ENCODE results near the gene DPH2. TPM values are rescaled to one million over a fixed set of nuclear protein-coding genes. Genes with fewer than 3 reads are reported as not detected.

The DPH2 gene
- polyA plus RNA-seq, 1 experiment = 35.3 TPM

DNA sequence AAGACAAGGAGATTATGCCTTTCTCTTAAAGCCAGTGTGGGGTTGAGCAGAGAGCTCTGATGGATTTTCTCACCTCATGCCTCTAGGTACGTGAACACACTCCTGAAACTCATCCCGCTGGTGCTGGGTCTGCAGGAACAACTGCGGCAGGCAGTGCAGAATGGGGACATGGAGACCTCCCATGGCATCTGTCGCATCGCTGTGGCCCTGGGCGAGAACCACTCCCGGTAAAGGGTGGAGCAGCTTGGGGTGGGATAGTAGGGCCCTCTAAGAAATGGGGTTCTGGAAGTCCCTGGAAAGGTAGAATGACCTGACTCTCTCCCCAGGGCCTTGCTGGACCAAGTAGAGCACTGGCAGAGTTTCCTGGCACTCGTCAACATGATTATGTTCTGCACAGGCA is 13.6 kb upstream of the DPH2 start:
- Histone ChIP-seq H3K27me3 (ENCODE audit: control insufficient read depth, insufficient read depth, low read length) (no peaks in the 10 kb centered on the region), H3K36me3 (ENCODE audit: control insufficient read depth, insufficient read depth, low read length) (peaks cover 18% of the 10 kb centered on the region), H3K4me3 (ENCODE audit: low read depth, low read length) (no peak overlapping the region)
- no peak for DNase-seq (ENCODE audit: low read depth)
- POLR2A ChIA-PET = no interaction called here
- CTCF ChIA-PET = interaction anchor here (0.6 to 1.9 kb wide), 2 partner anchors 22 to 780 kb away, joined by 3 to 8 read pairs; no protein-coding TSS in a partner anchor
- TF ChIP-seq CTCF (IDR thresholded peaks at IDR 0.05; ENCODE audit: insufficient read depth, low read depth, low read length) = no peak

- no peak for DNase-seq (ENCODE audit: low read depth)
- CTCF ChIA-PET = interaction anchor here (0.6 to 0.8 kb wide), 3 partner anchors 23 to 254 kb away, joined by 3 read pairs; no protein-coding TSS in a partner anchor
- TF ChIP-seq CTCF (IDR thresholded peaks at IDR 0.05; ENCODE audit: insufficient read depth, low read depth, low read length) = no peak
- POLR2A ChIA-PET = no interaction called here
- Histone ChIP-seq H3K27me3 (ENCODE audit: control insufficient read depth, insufficient read depth, low read length) (no peaks in the 10 kb centered on the region), H3K36me3 (ENCODE audit: control insufficient read depth, insufficient read depth, low read length) (peaks cover 22% of the 10 kb centered on the region), H3K4me3 (ENCODE audit: low read depth, low read length) (no peak overlapping the region)
These were observed 12.3 kb upstream of the DPH2 start for GRCh38 chr1:43957407-43958040.

GRCh38 chr1:43958351-43959255 is 11.2 kb upstream of the DPH2 start:
- CTCF ChIA-PET = interaction anchor here (0.9 to 1.7 kb wide), 4 partner anchors 11 to 90 kb away, joined by 3 to 5 read pairs (median 4); partner anchors contain the start of genes DPH2 and IPO13
- Histone ChIP-seq H3K4me3 (ENCODE audit: low read depth, low read length) (no peak overlapping the region), H3K27me3 (ENCODE audit: control insufficient read depth, insufficient read depth, low read length) (no peaks in the 10 kb centered on the region), H3K36me3 (ENCODE audit: control insufficient read depth, insufficient read depth, low read length) (peaks cover 22% of the 10 kb centered on the region)
- POLR2A ChIA-PET = no interaction called here
- TF ChIP-seq CTCF (IDR thresholded peaks at IDR 0.05; ENCODE audit: insufficient read depth, low read depth, low read length) = no peak
- DNase-seq (ENCODE audit: low read depth) = no peak

GRCh38 chr1:43960798-43961197 is 9.0 kb upstream of the DPH2 start:
- Histone ChIP-seq H3K27me3 (ENCODE audit: control insufficient read depth, insufficient read depth, low read length) (no peaks in the 10 kb centered on the region), H3K36me3 (ENCODE audit: control insufficient read depth, insufficient read depth, low read length) (peaks cover 25% of the 10 kb centered on the region), H3K4me3 (ENCODE audit: low read depth, low read length) (no peak overlapping the region)
- CTCF ChIA-PET = no interaction called here
- no peak for DNase-seq (ENCODE audit: low read depth)
- no peak for TF ChIP-seq CTCF (IDR thresholded peaks at IDR 0.05; ENCODE audit: insufficient read depth, low read depth, low read length)
- POLR2A ChIA-PET = no interaction called here

DNA sequence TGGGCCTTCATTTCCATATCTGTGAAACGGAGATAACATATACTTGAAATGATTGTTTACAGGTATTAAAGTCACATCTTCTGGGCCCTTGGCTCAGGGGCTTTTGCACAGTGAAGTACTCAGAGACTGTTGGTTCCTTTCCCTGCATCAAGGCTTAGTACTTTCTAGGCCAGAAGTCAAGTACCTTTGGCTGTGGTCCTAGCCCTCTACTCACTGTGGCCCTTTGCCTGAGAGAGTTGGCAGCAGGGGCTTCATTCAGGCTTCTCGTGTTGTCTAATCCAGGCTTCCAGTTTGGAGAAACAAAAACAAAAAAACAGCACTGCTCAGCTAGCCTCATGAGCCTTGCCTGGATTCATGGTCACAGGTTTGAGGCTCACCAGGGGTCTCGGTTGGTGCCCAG is 8.1 kb upstream of the DPH2 start:
- no peak for DNase-seq (ENCODE audit: low read depth)
- Histone ChIP-seq H3K4me3 (ENCODE audit: low read depth, low read length) (no peak overlapping the region), H3K36me3 (ENCODE audit: control insufficient read depth, insufficient read depth, low read length) (peaks cover 25% of the 10 kb centered on the region), H3K27me3 (ENCODE audit: control insufficient read depth, insufficient read depth, low read length) (no peaks in the 10 kb centered on the region)
- CTCF ChIA-PET = no interaction called here
- POLR2A ChIA-PET = no interaction called here
- TF ChIP-seq CTCF (IDR thresholded peaks at IDR 0.05; ENCODE audit: insufficient read depth, low read depth, low read length) = no peak
